ENCODE results near the gene RGL3. TPM values are rescaled to one million over a fixed set of nuclear protein-coding genes. Genes with fewer than 3 reads are reported as not detected.

Gene RGL3
- total and polyA plus RNA-seq, 2 of the 4 experiments (the other 2 are of a cell fraction): 0.18 to 0.62 TPM

DNA sequence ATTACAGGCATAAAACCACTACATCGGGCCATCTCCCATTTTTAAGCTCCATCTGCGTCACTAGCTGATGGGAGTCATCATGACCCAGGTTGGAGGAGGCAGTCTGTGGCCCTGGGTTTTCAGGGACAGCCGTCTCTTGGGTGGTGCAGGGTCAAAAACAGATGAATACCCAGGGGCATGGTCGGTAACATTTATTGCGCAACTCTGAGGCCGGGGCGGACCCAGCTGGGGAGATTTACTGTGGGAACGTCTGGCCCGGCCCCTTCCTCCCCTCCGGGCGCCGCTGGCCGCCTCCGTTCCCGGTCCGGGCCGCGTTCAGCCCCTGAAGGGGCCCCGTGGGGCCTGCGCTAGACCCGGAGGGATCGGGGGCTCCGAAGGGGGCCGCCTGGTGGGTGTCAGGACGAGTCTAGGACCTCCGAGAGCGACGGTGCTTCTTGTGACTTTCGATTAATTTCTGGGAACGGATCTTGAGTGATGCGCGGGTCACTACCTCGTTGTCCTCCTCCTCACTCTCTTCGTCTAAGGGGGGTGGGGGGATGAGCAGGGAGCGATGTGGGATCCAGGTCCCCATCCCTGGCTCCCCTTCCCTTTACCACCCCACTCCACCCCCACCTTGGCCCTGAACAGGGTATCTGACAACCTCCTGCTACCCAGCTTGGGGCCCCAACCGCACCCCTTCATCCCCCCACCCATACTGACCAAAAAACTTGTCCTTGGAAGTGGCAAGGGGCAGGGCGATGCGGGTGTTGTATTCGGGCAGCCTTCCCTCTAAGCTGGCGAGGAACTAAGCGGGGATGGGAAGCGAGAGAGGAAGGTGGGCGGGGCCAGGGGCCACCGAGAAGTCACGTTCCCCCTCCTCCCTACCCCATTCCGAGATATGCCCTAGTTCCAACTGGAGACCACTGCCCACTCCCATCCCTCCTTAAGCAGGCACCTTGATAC lies 1.6 kb upstream of the RGL3 start:
- Histone ChIP-seq H3K36me3 (ENCODE audit: control insufficient read depth, insufficient read depth, low read length) (no peaks in the 10 kb centered on the region), H3K27me3 (ENCODE audit: control insufficient read depth, insufficient read depth, low read length) (peaks cover 44% of the 10 kb centered on the region), H4K91ac (ENCODE audit: insufficient read depth, low read depth, low read length) (no peak overlapping the region), H3K9me1 (ENCODE audit: insufficient read depth, low read length) (no peaks in the 10 kb centered on the region), H3K18ac (ENCODE audit: low read depth, low read length) (no peak overlapping the region), H3K56ac (ENCODE audit: extremely low read depth, insufficient read depth, low read length) (no peak overlapping the region), H4K8ac (ENCODE audit: low read depth in 2 of 2, low read length in 2 of 2) (no peak overlapping the region), H4K20me1 (ENCODE audit: insufficient read depth, low read length) (no peaks in the 10 kb centered on the region), H3K14ac (replicated peaks; ENCODE audit: low read depth, low read length) (no peak overlapping the region), H3K9ac (ENCODE audit: low read depth, low read length) (no peak overlapping the region), H2AFZ (replicated peaks; ENCODE audit: low read length, poor library complexity) (peak overlapping the region; percentile 84), H2AK5ac (ENCODE audit: low read depth, low read length) (no peak overlapping the region), H4K5ac (ENCODE audit: low read depth, low read length) (no peak overlapping the region), H3K4me3 (ENCODE audit: insufficient read depth, low read depth, low read length) (no peak overlapping the region; the same call in 1 of the 2 replicates), H3K79me1 (ENCODE audit: low read depth in 1 of 2, low read length in 2 of 2) (no peaks in the 10 kb centered on the region), H3K4ac (ENCODE audit: low read depth, low read length) (no peak overlapping the region), H2BK5ac (ENCODE audit: low read depth, low read length, poor library complexity, severe bottlenecking) (no peak overlapping the region), H3K4me2 (ENCODE audit: low read depth, low read length) (peak overlapping the region; percentile 42; the same call in 1 of the 2 replicates), H2BK15ac (ENCODE audit: low read depth, low read length) (no peak overlapping the region), H2AK9ac (replicated peaks; ENCODE audit: low read depth, low read length, poor library complexity) (peak overlapping the region; percentile 61), H3K9me3 (ENCODE audit: control insufficient read depth, insufficient read depth, low read length) (no peaks in the 10 kb centered on the region), H2BK20ac (ENCODE audit: low read depth, low read length) (no peak overlapping the region), H2BK120ac (ENCODE audit: low read depth, low read length) (no peak overlapping the region), H3K23ac (ENCODE audit: low read depth, low read length) (no peak overlapping the region), H3K4me1 (ENCODE audit: control insufficient read depth, insufficient read depth, low read length) (peaks cover 2% of the 10 kb centered on the region; the same call in 1 of the 2 replicates), H3K27ac (ENCODE audit: insufficient read depth, low read length) (no peak overlapping the region)
- intact Hi-C loops (cut with micrococcal nuclease): loop anchor here (5.0 kb wide), 1 partner anchor 38 kb away; the partner anchor contains the start of gene EPOR
- DNase-seq (no peak), ATAC-seq (ENCODE audit: low read depth) (peak; percentile 22; the same call in 1 of the 2 replicates)
- TF ChIP-seq ELK1 (IDR thresholded peaks at IDR 0.05; ENCODE audit: borderline replicate concordance, low read depth, low read length) (no peak), MAFK (IDR thresholded peaks at IDR 0.05; ENCODE audit: low read depth, low read length) (no peak), RAD21 (IDR thresholded peaks at IDR 0.05; ENCODE audit: low read length) (no peak), CEBPB (IDR thresholded peaks at IDR 0.05; ENCODE audit: low read depth, low read length) (peak; percentile 93), POLR2A (IDR thresholded peaks at IDR 0.05; ENCODE audit: low read depth, low read length) (no peak), FOS (IDR thresholded peaks at IDR 0.05; ENCODE audit: low read depth, low read length) (no peak)
- in situ Hi-C loops (cut with MboI; ENCODE audit: low sequenced_read_pairs): no loop called here
- POLR2A ChIA-PET (ENCODE audit: unreplicated experiment): no interaction called here
- CTCF ChIA-PET: interaction anchor here (0.6 to 1.5 kb wide), 3 partner anchors 15 to 39 kb away, joined by 3 to 4 read pairs (median 3); partner anchors contain the start of genes ODAD3 and PRKCSH
- BruUV-seq (replicated peaks): no TSS peak
- dilution Hi-C loops (cut with HindIII; ENCODE audit: low sequenced_read_pairs, unreplicated experiment): no loop called here
- 2% methylated on average over 7 of the region's 46 CpGs; no CpG with 5 or more reads in 1 of the 2 experiments for WGBS, 2 experiments (ENCODE audit: extremely low coverage in 2 of 2, insufficient read length in 1 of 2)

Measured in IMR-90 (cell line).